Astrocyte of the spinal cord (primary cell): ENCODE results near the gene FBXO2.
"Not testable (repeated sequence)": the region's sequence is repeated elsewhere in the genome, so short reads cannot be mapped to it uniquely, and the experiment has no call there.

Experiments
- DNase-seq: peaks from one replicate; pipeline ENCODE4 v3.0.0; 2011; ENCODE audit warnings: low read depth, low spot score
- H3K4me3 ChIP-seq: 2 replicates; pipeline ENCODE4 v1.5.1; 2011; ENCODE audit warnings: low read depth, mild to moderate bottlenecking, low read length, moderate library complexity
- CTCF ChIP-seq: IDR thresholded peaks from 2 replicates; pipeline ENCODE4 v1.5.1; 2012; ENCODE audit warnings: low read depth, mild to moderate bottlenecking, low read length, inconsistent platforms
- in situ Hi-C: cut with HindIII; loops from 2 replicates; pipeline ENCODE4 v1.10.0; 2017; ENCODE audit warnings: low sequenced_read_pairs

The FBXO2 gene

GRCh38 chr1:11615090-11615489, 39.1 kb downstream of the FBXO2 start:
- in situ Hi-C loops, result no loop called here
- no peak for TF ChIP-seq CTCF
- no peak for DNase-seq
- H3K4me3 ChIP-seq, result no peak overlapping the region

- in situ Hi-C loops, result no loop called here
- TF ChIP-seq CTCF, result no peak
- DNase-seq, result no peak
- no peak overlapping the region for H3K4me3 ChIP-seq
Measured at GRCh38 chr1:11613347-11613746, 40.9 kb downstream of the FBXO2 start.

GRCh38 chr1:11611638-11612327, 42.4 kb downstream of the FBXO2 start:
- DNase-seq, result no peak
- in situ Hi-C loops, result no loop called here
- no peak for TF ChIP-seq CTCF
- no peak overlapping the region for H3K4me3 ChIP-seq

- no peak for DNase-seq
- TF ChIP-seq CTCF, result no peak
- H3K4me3 ChIP-seq, result no peak overlapping the region
- in situ Hi-C loops, result no loop called here
Measured at GRCh38 chr1:11610629-11611180, 43.5 kb downstream of the FBXO2 start.

- in situ Hi-C loops, H3K4me3 ChIP-seq, DNase-seq: not testable (repeated sequence)
Measured at GRCh38 chr1:11609378-11609777, 44.9 kb downstream of the FBXO2 start.

GRCh38 chr1:11608596-11609130, 45.6 kb downstream of the FBXO2 start:
- DNase-seq, in situ Hi-C loops, H3K4me3 ChIP-seq: not testable (repeated sequence)

GRCh38 chr1:11606775-11607174, 47.5 kb downstream of the FBXO2 start:
- no peak for DNase-seq
- H3K4me3 ChIP-seq, result no peak overlapping the region
- TF ChIP-seq CTCF, result no peak
- in situ Hi-C loops, result no loop called here
